ENCODE results near the gene SMTN.

Gene SMTN

GRCh38 chr22:31087744-31088215 lies 6.7 kb downstream of the SMTN start:
- no peaks in the 10 kb centered on the region for H3K9me3 ChIP-seq (ENCODE audit: control insufficient read depth, low read length)
- H3K4me3 ChIP-seq (ENCODE audit: low read length): no peak overlapping the region
- H3K9ac ChIP-seq (ENCODE audit: low read length): no peak overlapping the region
- H3K27me3 ChIP-seq (ENCODE audit: control insufficient read depth, insufficient read depth, low read length): no peaks in the 10 kb centered on the region
- H3K36me3 ChIP-seq (ENCODE audit: control insufficient read depth, insufficient read depth, low read length): peaks cover 13% of the 10 kb centered on the region
- peaks cover 37% of the 10 kb centered on the region for H3K4me1 ChIP-seq (ENCODE audit: control insufficient read depth, insufficient read depth, low read length)

GRCh38 chr22:31088233-31088986 lies 7.3 kb downstream of the SMTN start:
- Histone ChIP-seq H3K9me3 (ENCODE audit: control insufficient read depth, low read length) (no peaks in the 10 kb centered on the region), H3K9ac (ENCODE audit: low read length) (no peak overlapping the region), H3K4me1 (ENCODE audit: control insufficient read depth, insufficient read depth, low read length) (peaks cover 31% of the 10 kb centered on the region), H3K4me3 (ENCODE audit: low read length) (no peak overlapping the region), H3K36me3 (ENCODE audit: control insufficient read depth, insufficient read depth, low read length) (peaks cover 13% of the 10 kb centered on the region), H3K27me3 (ENCODE audit: control insufficient read depth, insufficient read depth, low read length) (no peaks in the 10 kb centered on the region)

GRCh38 chr22:31089160-31090100 lies 8.3 kb downstream of the SMTN start:
- no peaks in the 10 kb centered on the region for H3K27me3 ChIP-seq (ENCODE audit: control insufficient read depth, insufficient read depth, low read length)
- no peak overlapping the region for H3K4me3 ChIP-seq (ENCODE audit: low read length)
- peaks cover 22% of the 10 kb centered on the region for H3K4me1 ChIP-seq (ENCODE audit: control insufficient read depth, insufficient read depth, low read length)
- H3K9me3 ChIP-seq (ENCODE audit: control insufficient read depth, low read length): no peaks in the 10 kb centered on the region
- H3K9ac ChIP-seq (ENCODE audit: low read length): no peak overlapping the region
- H3K36me3 ChIP-seq (ENCODE audit: control insufficient read depth, insufficient read depth, low read length): peaks cover 13% of the 10 kb centered on the region

- peaks cover 18% of the 10 kb centered on the region for H3K4me1 ChIP-seq (ENCODE audit: control insufficient read depth, insufficient read depth, low read length)
- peaks cover 13% of the 10 kb centered on the region for H3K36me3 ChIP-seq (ENCODE audit: control insufficient read depth, insufficient read depth, low read length)
- no peak overlapping the region for H3K4me3 ChIP-seq (ENCODE audit: low read length)
- H3K27me3 ChIP-seq (ENCODE audit: control insufficient read depth, insufficient read depth, low read length): no peaks in the 10 kb centered on the region
- H3K9ac ChIP-seq (ENCODE audit: low read length): no peak overlapping the region
- no peaks in the 10 kb centered on the region for H3K9me3 ChIP-seq (ENCODE audit: control insufficient read depth, low read length)
Measured at GRCh38 chr22:31090217-31091085, 9.3 kb downstream of the SMTN start.

GRCh38 chr22:31091106-31091975 lies 10.2 kb downstream of the SMTN start:
- H3K27me3 ChIP-seq (ENCODE audit: control insufficient read depth, insufficient read depth, low read length): no peaks in the 10 kb centered on the region
- no peak overlapping the region for H3K9ac ChIP-seq (ENCODE audit: low read length)
- H3K4me3 ChIP-seq (ENCODE audit: low read length): no peak overlapping the region
- H3K9me3 ChIP-seq (ENCODE audit: control insufficient read depth, low read length): no peaks in the 10 kb centered on the region
- H3K4me1 ChIP-seq (ENCODE audit: control insufficient read depth, insufficient read depth, low read length): peaks cover 9% of the 10 kb centered on the region
- H3K36me3 ChIP-seq (ENCODE audit: control insufficient read depth, insufficient read depth, low read length): peaks cover 13% of the 10 kb centered on the region

- Histone ChIP-seq H3K4me1 (ENCODE audit: control insufficient read depth, insufficient read depth, low read length) (peaks cover under 1% of the 10 kb centered on the region), H3K9me3 (ENCODE audit: control insufficient read depth, low read length) (no peaks in the 10 kb centered on the region), H3K9ac (ENCODE audit: low read length) (no peak overlapping the region), H3K36me3 (ENCODE audit: control insufficient read depth, insufficient read depth, low read length) (peaks cover 13% of the 10 kb centered on the region), H3K4me3 (ENCODE audit: low read length) (no peak overlapping the region), H3K27me3 (ENCODE audit: control insufficient read depth, insufficient read depth, low read length) (no peaks in the 10 kb centered on the region)
Measured at GRCh38 chr22:31092161-31092560, 11.0 kb downstream of the SMTN start.

GRCh38 chr22:31093086-31093850 lies 12.2 kb downstream of the SMTN start:
- Histone ChIP-seq H3K9me3 (ENCODE audit: control insufficient read depth, low read length) (no peaks in the 10 kb centered on the region), H3K36me3 (ENCODE audit: control insufficient read depth, insufficient read depth, low read length) (peaks cover 12% of the 10 kb centered on the region), H3K4me3 (ENCODE audit: low read length) (no peak overlapping the region), H3K4me1 (ENCODE audit: control insufficient read depth, insufficient read depth, low read length) (peaks cover 5% of the 10 kb centered on the region), H3K9ac (ENCODE audit: low read length) (no peak overlapping the region), H3K27me3 (ENCODE audit: control insufficient read depth, insufficient read depth, low read length) (no peaks in the 10 kb centered on the region)

GRCh38 chr22:31094021-31094551 lies 13.0 kb downstream of the SMTN start:
- H3K36me3 ChIP-seq (ENCODE audit: control insufficient read depth, insufficient read depth, low read length): peaks cover 9% of the 10 kb centered on the region
- no peaks in the 10 kb centered on the region for H3K9me3 ChIP-seq (ENCODE audit: control insufficient read depth, low read length)
- H3K4me1 ChIP-seq (ENCODE audit: control insufficient read depth, insufficient read depth, low read length): peaks cover 8% of the 10 kb centered on the region
- no peak overlapping the region for H3K4me3 ChIP-seq (ENCODE audit: low read length)
- H3K27me3 ChIP-seq (ENCODE audit: control insufficient read depth, insufficient read depth, low read length): no peaks in the 10 kb centered on the region
- H3K9ac ChIP-seq (ENCODE audit: low read length): no peak overlapping the region

- Histone ChIP-seq H3K9ac (ENCODE audit: low read length) (no peak overlapping the region), H3K4me1 (ENCODE audit: control insufficient read depth, insufficient read depth, low read length) (peaks cover 8% of the 10 kb centered on the region), H3K9me3 (ENCODE audit: control insufficient read depth, low read length) (no peaks in the 10 kb centered on the region), H3K27me3 (ENCODE audit: control insufficient read depth, insufficient read depth, low read length) (no peaks in the 10 kb centered on the region), H3K36me3 (ENCODE audit: control insufficient read depth, insufficient read depth, low read length) (peaks cover 9% of the 10 kb centered on the region), H3K4me3 (ENCODE audit: low read length) (no peak overlapping the region)
Measured at GRCh38 chr22:31094741-31095140, 13.6 kb downstream of the SMTN start.

GRCh38 chr22:31095637-31096249 lies 14.6 kb downstream of the SMTN start:
- Histone ChIP-seq H3K9ac (ENCODE audit: low read length) (no peak overlapping the region), H3K4me1 (ENCODE audit: control insufficient read depth, insufficient read depth, low read length) (peaks cover 8% of the 10 kb centered on the region), H3K9me3 (ENCODE audit: control insufficient read depth, low read length) (no peaks in the 10 kb centered on the region), H3K27me3 (ENCODE audit: control insufficient read depth, insufficient read depth, low read length) (no peaks in the 10 kb centered on the region), H3K36me3 (ENCODE audit: control insufficient read depth, insufficient read depth, low read length) (peaks cover 9% of the 10 kb centered on the region), H3K4me3 (ENCODE audit: low read length) (no peak overlapping the region)
